VCaP (cell line): ENCODE results near the gene RFC5.

Experiments used
- H3K27ac ChIP-seq: fragments of 450-650 bp; 2 replicates; pipeline ENCODE4 v1.5.1; 2017
- TF ChIP-seq, protein P1 (sequence below): fragments of 450-650 bp; conservative IDR thresholded peaks from 2 replicates; pipeline ENCODE4 v1.5.1; 2017; ENCODE audit warnings: mild to moderate bottlenecking, moderate library complexity

RFC5 gene

GRCh38 chr12:118053071-118053985 is 36.8 kb downstream of the RFC5 start:
- no peak overlapping the region for H3K27ac ChIP-seq
- TF ChIP-seq, protein P1, sequence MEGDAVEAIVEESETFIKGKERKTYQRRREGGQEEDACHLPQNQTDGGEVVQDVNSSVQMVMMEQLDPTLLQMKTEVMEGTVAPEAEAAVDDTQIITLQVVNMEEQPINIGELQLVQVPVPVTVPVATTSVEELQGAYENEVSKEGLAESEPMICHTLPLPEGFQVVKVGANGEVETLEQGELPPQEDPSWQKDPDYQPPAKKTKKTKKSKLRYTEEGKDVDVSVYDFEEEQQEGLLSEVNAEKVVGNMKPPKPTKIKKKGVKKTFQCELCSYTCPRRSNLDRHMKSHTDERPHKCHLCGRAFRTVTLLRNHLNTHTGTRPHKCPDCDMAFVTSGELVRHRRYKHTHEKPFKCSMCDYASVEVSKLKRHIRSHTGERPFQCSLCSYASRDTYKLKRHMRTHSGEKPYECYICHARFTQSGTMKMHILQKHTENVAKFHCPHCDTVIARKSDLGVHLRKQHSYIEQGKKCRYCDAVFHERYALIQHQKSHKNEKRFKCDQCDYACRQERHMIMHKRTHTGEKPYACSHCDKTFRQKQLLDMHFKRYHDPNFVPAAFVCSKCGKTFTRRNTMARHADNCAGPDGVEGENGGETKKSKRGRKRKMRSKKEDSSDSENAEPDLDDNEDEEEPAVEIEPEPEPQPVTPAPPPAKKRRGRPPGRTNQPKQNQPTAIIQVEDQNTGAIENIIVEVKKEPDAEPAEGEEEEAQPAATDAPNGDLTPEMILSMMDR, result no peak

GRCh38 chr12:118055144-118055557 is 38.6 kb downstream of the RFC5 start:
- TF ChIP-seq, protein P1, result peak; percentile 70
- peak overlapping the region; percentile 99 for H3K27ac ChIP-seq

DNA sequence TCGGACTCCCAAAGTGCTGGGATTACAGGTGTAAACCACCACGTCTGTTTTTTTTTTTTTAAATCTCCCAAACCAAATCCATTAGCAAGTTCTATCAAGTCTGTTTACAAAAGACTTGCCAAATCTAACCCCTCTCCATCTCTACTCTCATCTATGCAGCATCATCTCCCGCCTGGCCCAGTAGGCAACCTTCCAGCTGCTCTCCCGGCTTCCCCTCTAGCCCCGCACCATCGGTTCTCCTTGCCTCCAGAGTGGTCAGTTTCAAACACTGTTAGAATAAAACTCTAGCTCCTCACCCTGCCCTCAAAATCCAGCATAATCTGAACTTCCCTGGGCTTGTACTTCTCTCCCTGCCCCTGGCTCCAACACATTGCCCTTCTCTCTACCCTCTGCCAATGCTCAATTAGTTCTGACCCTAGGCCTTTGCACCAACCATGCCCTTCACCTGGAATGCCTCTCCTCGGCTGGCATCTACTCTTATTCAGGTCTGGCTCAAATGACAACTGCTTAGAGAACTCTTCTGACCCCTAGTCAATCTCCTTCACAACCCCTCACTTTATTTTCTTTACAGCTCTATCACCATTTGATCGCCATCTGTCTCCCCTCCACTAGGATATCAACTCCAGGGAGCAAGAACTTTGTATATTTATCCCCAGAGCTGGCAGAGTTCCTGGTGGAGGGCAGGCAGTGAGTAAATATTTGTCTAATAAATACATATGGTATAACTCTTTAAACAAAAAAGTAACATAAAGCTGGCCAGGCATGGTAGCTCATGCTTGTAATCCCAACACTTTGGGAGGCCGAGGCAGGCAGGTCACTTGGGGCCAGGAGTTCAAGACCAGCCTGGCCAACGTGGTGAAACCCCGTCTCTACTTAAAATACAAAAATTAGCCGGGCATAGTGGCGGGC is 39.6 kb downstream of the RFC5 start:
- peak overlapping the region; percentile 99 for H3K27ac ChIP-seq
- TF ChIP-seq, protein P1, result no peak

DNA sequence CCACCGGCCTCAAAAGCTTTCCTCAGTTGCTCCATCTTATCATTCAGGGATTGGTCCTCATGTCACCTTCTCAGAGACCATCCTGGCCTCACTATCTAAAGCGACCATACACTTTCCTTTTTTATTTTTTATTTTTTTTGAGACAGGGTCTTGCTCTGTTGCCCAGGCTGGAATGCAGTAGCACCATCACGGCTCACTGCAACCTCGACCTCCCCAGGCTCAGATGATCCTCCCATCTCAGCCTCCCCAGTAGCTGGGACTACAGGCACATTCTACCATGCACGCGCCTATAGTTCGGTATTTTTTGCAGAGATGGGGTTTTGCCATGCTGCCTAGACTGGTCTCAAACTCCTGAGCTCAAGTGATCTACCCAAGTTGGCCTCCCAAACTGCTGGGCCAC is 41.7 kb downstream of the RFC5 start:
- TF ChIP-seq, protein P1, result no peak
- peak overlapping the region; percentile 99 for H3K27ac ChIP-seq

DNA sequence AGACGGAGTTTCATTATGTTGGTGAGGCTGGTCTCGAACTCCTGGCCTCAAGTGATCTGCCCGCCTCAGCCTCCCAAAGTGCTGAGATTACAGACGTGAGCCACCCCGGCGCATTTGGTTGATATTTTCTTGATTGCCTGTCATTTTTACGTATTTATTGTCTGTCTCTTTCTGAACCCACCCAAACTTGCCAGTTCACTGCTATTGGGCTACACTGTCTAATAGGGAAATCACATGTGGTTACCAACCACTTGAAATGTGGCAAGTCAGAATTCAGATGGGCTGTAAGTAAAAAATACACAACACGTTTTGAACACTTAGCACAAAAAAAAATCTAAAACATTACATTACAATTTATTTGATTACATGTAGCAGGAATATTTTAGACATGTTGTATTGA is 42.4 kb downstream of the RFC5 start:
- peak overlapping the region; percentile 99 for H3K27ac ChIP-seq
- TF ChIP-seq, protein P1, result no peak

DNA sequence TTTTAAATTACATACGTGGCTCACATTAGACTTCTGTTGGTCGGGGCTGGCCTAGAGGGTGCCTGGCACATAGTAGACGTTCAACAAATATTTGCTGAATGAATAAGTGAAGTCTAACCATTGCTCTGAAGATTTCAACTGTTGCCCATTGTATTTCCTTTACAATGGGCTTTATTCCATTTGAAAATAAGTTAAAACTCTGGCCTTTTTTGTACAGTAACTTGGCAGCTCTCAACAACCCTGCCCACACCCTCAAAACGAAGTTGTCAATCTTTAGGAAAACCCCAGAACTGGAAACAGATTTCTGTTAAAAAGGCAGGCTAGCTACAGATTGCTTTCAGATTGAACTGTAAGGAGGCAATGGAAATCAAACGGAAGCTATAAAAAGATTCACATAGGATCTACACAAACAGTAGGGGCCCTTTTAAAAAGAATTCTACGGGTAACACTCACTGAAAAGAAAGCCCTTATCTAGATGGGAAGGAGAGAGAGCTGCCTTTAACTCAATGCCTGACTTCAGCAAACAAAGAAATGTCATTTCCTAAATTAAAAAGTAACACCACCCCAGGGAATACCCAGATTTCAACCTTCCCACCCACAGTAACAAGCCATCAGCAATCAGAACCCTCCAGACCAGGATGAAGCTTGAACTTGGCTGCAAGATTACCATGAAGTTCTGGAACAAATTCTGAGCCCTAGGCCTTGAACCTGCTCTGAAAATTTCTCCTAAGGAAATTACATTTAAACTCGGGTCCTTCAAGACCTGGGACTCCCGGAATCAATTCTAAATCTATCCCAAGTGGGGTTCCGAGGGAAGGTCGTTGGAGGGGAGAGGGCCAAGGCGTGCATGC is 43.1 kb downstream of the RFC5 start:
- TF ChIP-seq, protein P1, result no peak
- peak overlapping the region; percentile 99 for H3K27ac ChIP-seq
